ENCODE data around the gene ZNF205. TPM values are rescaled to one million over a fixed set of nuclear protein-coding genes. Genes with fewer than 3 reads are reported as not detected.

ZNF205 gene
- total and polyA plus RNA-seq, 2 of the 8 experiments (the other 6 are each of a cell fraction or from before 2014, with no cell fraction given): 19.1 to 19.9 TPM

- TF ChIP-seq TBP (IDR thresholded peaks at IDR 0.05; ENCODE audit: low read depth, low read length) (no peak), GTF2F1 (IDR thresholded peaks at IDR 0.05; ENCODE audit: borderline replicate concordance, low read depth, low read length) (no peak), EZH2 (IDR thresholded peaks at IDR 0.05; ENCODE audit: low read depth, low read length, severe bottlenecking) (no peak), KDM4A (IDR thresholded peaks at IDR 0.05; ENCODE audit: low read depth, low read length, severe bottlenecking) (no peak), RFX5 (IDR thresholded peaks at IDR 0.05; ENCODE audit: borderline replicate concordance, low read depth, low read length) (no peak), E2F6 (IDR thresholded peaks at IDR 0.05) (no peak), MAFK (IDR thresholded peaks at IDR 0.05; ENCODE audit: low read depth, low read length) (no peak)
These were observed 26.0 kb downstream of the ZNF205 start (continued) for GRCh38 chr16:3138342-3138741.

Data from H1 (cell line).